Fibroblast of skin of abdomen (primary cell): ENCODE results near the gene TUBG1.
"Not testable (repeated sequence)": the region's sequence is repeated elsewhere in the genome, so short reads cannot be mapped to it uniquely, and the experiment has no call there.

Experiments used
- DNase-seq: peaks from one replicate; pipeline ENCODE4 v3.0.0-alpha.2; 2013

The TUBG1 gene

GRCh38 chr17:42579794-42580551 is 29.5 kb upstream of the TUBG1 start:
- no peak for DNase-seq

DNA sequence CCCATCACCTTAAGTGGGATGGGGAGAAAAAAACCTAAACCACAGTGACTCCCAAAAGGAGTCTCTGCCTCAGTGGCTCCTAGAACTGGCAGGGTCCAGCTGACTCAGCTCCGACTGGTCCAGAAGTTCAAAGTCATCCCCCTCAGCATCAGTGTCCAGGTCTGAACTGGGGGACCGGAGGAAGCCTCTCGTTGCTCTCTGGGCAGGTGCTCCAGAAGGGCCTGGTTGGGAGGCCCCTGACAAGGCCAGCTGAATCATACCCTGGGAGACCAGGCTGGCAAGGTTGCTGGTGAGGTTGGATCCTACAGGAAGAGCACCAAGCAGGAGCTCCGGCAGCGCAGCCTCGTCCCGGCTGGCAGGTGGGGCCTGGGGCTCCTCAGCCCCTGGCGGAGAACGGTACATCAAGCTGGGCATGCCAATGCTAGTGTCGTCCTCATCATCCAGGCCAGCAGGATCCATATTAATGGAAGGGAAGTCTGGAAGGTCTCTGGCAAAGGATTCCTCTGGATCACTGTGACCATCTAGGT is 27.7 kb upstream of the TUBG1 start:
- DNase-seq, result no peak

- no peak for DNase-seq
Measured at GRCh38 chr17:42584880-42585279, 24.6 kb upstream of the TUBG1 start.

DNA sequence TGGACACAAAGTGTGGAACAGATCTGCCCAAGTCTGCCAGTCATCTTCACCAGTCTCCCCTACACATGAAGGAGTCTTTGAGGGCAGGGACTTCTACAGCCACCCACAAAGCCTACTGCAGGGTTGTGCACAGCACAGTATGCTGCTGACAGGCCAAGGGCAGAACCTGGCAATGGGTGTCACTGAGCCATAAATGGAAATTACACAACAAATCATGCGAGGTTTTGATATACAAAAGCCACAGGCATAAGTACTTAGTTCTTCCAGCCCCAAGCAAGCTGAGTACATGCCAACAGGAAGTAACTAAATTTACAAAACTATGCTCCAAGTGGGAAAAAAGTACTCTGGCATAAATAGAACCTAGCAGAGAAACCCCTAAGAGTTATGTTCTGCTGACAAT is 24.1 kb upstream of the TUBG1 start:
- no peak for DNase-seq

GRCh38 chr17:42586514-42587230 is 22.8 kb upstream of the TUBG1 start:
- no peak for DNase-seq

DNA sequence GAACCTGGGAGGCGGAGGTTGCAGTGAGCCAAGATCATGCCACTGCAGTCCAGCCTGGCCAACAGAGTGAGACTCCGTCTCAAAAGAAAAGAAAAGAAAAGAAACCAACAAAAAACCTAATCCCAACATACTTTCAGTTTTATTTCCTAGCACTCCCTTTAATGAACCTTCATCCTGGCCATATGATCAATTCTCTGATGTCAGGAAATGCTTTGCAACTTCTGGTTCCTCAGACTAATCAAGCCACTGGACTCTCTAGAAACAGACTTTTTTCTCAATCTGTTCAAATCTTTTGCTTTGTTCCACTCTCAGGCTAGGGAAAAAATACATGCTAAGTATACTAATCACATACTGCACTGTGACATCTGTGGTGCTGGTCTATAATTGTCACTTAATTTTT is 18.6 kb upstream of the TUBG1 start:
- no peak for DNase-seq

DNA sequence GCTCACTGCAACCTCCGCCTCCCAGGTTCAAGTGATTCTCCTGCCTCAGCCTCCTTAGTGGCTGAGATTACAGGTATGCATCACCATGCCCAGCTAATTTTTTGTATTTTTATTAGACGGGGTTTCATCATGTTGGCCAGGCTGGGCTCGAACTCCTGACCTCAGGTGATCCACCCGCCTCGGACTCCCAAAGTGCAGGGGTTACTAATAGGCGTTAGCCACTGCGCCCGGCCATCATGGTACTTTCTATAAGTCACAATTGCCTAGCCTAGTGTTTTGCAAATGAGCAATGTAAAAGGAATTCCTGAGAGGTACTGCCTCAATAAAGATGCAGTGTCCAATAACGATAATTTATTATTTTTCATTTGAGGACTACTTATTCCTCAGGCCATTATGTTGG is 18.1 kb upstream of the TUBG1 start:
- DNase-seq, result no peak

- no peak for DNase-seq
Measured at GRCh38 chr17:42596386-42596785, 13.1 kb upstream of the TUBG1 start.

GRCh38 chr17:42598905-42599304 is 10.6 kb upstream of the TUBG1 start:
- DNase-seq, result no peak

DNA sequence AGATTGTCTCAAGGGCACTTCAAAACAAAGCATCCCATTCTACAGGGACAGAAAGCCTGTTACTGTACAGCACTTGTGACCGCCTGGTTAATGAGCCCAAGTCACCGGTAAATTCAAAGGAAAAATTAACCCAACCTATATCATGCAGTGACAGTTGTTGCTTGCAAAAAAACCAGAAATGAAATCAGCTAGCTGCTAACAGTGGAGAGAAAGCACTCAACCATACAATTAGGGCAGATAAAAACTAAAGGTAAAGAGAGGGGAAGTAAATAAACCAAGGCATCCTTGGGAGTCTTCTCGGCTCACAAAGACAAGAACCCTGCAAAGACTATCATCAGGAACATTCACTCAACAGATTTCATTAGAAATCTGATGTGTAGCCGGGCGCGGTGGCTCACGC is 6.2 kb upstream of the TUBG1 start:
- no peak for DNase-seq

DNA sequence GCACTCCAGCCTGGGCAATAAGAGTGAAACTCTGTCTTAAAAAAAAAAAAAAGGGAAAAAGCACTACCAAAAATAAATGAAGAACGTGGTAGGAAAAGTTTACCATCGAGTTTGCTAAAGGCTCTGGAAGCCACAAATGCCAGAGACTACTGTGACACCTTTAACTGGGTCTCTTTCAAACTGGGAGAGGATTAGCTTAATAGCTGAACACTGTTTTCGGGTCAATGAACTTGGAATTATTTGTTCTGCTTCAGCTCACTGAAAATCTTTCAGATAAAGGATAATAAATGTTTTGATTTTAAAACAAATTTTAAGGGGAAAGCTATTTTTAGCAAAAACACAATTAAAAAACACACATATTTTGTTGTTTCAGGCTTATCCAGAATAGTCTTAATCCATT is 1.7 kb upstream of the TUBG1 start:
- DNase-seq, result no peak

GRCh38 chr17:42608305-42609181 is 940 bp upstream of the TUBG1 start:
- DNase-seq, result no peak

DNA sequence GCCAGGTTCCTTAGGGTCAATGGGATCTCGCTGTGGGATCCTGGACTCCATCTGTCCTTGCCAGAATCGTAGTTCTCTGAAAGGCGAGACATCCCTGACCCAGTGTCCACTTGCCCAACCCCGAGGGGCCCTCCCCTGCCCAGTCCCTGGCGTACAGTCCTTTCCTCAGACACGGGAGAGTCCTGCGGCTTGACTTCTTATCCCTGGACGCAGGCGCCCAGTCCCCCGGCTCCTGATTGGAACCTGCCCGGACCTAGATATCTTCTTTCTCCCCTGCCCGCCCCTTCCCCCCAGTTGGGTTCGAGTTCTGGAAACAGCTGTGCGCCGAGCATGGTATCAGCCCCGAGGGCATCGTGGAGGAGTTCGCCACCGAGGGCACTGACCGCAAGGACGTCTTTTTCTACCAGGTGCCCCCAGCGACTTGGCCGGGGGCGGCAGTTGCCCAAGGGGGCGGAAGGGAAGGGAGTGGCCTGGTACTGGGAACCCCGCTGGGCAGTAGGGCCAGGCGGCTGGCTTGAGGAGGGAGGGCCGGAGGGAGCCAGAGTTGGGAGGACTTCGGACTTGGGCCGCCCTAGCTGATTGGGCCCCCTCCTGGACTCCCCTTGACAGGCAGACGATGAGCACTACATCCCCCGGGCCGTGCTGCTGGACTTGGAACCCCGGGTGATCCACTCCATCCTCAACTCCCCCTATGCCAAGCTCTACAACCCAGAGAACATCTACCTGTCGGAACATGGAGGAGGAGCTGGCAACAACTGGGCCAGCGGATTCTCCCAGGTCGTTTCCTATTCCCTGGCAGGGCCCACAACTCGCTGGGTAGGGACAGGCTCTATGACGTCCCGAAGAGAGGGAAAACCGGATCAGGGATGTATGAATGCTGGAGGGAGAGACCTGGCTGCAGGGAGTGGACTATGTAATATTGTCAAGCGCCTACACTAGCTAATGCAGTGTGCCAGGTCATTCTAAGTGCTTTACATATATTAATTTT is 625 bp downstream of the TUBG1 start:
- DNase-seq, result not testable (repeated sequence)

DNA sequence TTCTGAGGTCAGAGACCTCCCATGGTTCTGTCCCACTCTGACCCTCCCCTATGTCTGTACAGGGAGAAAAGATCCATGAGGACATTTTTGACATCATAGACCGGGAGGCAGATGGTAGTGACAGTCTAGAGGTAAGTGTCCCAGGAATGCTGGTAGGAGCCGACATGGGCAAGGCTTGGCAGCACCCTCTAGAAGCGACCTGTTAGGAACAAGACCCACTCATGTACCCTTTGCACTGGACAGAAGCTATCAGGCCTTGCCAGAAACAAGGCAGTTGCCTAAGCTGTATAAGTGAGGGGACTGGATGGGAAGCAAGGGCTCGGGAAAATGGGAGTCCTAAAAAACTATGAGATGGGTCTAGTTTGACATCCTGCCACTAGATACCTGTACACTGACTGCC is 2.5 kb downstream of the TUBG1 start:
- no peak for DNase-seq

DNA sequence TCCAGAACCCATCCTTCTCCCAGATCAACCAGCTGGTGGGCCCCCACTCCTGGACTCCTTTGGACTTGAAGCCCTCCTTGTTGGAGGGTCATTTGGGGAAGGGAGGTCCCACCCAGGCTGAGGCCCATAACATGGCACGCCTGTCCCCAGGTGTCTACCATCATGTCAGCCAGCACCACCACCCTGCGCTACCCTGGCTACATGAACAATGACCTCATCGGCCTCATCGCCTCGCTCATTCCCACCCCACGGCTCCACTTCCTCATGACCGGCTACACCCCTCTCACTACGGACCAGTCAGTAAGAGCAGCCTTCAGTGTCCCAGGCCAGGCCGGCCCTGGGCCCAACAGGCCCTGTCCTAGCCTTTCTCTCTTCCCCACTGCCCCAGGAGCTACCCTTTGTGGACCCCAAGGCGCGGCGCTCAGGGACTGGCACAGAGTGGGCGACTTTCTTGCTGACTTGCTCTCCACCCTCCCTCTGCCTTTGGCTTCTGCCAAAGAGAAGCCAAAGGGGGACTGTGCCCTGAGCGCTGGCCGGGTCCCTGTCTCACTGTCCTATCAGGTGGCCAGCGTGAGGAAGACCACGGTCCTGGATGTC is 4.3 kb downstream of the TUBG1 start:
- DNase-seq, result no peak

DNA sequence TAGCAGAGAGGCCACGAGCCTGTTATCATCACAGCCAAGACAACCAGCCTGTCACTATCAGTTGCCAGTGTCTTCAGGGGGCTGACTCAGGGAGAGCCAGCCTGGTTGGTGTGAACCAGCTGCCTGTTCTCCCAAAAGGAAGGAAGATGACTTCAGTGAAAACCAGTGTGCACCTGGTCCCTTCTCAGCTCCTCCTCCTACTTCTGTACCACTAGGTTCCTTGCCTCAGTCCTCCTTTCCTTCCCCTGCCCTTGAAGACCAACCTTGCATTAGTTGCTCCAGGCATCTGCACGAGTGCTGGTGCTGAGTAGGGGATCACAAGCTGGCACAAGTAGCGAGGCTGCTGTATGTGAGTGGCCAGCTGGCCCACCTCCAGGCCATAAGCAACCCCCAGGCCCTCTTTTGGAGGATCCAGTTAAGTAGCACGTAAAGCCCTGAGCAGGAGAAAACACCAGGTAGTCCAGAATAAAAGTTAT is 8.5 kb downstream of the TUBG1 start:
- no peak for DNase-seq

DNA sequence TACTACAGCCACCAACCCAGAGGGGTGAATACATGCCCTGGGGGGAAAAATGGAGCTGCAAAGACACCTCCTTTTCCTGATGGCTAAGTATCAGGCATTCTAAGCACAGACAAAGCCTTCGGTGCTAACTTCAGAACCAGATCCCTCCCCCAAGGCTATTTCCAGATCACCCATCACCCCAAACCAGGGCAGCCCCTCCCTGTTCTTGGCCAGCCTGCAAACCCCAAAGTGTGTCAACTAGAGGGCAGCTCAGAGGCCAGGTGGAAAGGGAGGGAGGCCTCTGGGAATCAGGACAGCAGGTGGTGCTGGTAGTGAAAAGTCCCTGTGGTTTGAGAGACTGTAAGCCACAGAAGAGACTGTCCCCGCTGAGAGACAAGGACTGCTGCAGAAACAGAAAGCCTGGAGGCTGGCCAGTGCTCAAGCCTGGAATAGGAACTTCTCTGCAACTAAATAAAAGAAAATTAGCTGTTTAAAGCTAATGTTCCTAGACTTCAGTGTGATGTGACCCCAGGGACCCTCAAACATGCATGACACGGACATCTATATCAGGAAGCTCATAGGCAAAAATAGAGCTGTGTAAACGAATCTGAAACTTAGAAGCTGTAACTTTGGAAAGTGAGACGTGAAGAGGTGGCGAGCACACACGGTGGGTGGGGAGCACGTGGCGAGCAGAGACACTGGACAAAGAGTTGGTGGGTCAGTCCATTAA is 9.1 kb downstream of the TUBG1 start:
- no peak for DNase-seq

DNA sequence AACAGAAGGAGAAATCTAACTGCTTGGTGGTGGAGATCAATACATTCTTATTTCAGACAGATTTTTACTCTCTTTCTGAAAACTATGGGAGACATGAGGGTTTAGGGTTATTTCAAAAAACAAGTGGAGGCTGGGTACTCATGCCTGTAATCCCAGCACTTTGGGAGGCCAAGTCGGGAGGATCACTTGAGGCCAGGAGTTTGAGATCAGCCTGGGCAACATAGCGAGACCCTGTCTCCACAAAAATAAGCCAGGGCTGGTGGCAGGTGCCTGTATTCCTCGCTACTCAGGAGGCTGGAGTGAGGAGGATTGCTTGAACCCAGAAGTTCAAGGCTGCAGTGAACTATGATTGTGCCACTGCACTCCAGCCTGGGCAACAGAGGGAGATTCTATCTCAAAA is 12.5 kb downstream of the TUBG1 start:
- not testable (repeated sequence) for DNase-seq

DNA sequence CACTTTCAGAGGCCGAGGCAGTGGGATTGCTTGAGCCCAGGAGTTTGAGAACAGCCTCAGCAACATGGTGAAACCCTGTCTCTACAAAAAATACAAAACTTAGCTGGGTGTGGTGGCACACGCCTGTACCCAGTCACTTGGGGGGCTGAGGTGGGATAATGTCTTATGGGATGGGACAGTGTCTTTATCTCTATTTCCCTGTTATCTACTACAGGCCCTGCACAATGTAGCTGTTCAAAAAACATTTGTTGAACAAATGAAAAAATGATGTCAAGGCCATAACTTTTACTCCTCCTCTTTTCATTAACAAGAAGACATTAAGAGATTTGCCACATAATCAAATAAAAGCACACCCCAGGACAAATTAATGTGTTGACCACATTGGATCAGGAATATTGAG is 13.8 kb downstream of the TUBG1 start:
- no peak for DNase-seq
